K562 (cell line): Measurements from ENCODE around the gene L3MBTL3.

Source experiments
- BHLHE40 ChIP-seq: IDR thresholded peaks from 2 replicates; pipeline ENCODE4 v1.6.1; 2011; ENCODE audit warnings: low read length, improper control_type of control experiment
- CEBPB ChIP-seq: fragments of 450-650 bp; IDR thresholded peaks from 2 replicates; pipeline ENCODE4 v1.6.1; 2016; ENCODE audit warnings: missing genetic modification characterization, missing compliant biosample characterization
- CTCF ChIP-seq, 3 experiments: IDR thresholded peaks in 2 of 3; conservative IDR thresholded peaks in 1 of 3; 2 replicates each; pipeline ENCODE4 v1.5.1; 2011 to 2012; ENCODE audit warnings: low read length in 3 of 3, mild to moderate bottlenecking in 3 of 3, control low read depth in 2 of 3, improper control_type of control experiment in 1 of 3, inconsistent platforms in 1 of 3, low read depth in 1 of 3, mixed read lengths in 1 of 3, moderate library complexity in 1 of 3; ENCODE audit not compliant: insufficient read depth in 2 of 3
- GABPA ChIP-seq: fragments of 200-800 bp; sonication (Bioruptor generic); conservative IDR thresholded peaks from 2 replicates; pipeline ENCODE4 v1.6.1; 2016; ENCODE audit warnings: low read depth, missing genetic modification characterization, missing compliant biosample characterization
- MAFG ChIP-seq: fragments of 450-650 bp; conservative IDR thresholded peaks from 2 replicates; pipeline ENCODE4 v1.6.1; 2016; ENCODE audit warnings: missing genetic modification characterization, missing compliant biosample characterization
- PATZ1 ChIP-seq: fragments of 250-450 bp; sonication (Bioruptor Pico); IDR thresholded peaks from 2 replicates; pipeline ENCODE4 v1.5.0; 2020; ENCODE audit warnings: mild to moderate bottlenecking, borderline replicate concordance
- POLR2A ChIP-seq: fragments of 450-650 bp; conservative IDR thresholded peaks from 2 replicates; pipeline ENCODE4 v1.6.1; 2016
- RNF2 ChIP-seq: sonication (generic); IDR thresholded peaks from 2 replicates; pipeline ENCODE4 v1.6.1; 2016
- SETDB1 ChIP-seq: IDR thresholded peaks from one replicate; pipeline ENCODE4 v1.6.1; 2012; ENCODE audit warnings: low read length, control low read depth, inconsistent platforms
- SNAPC5 ChIP-seq: fragments of 250-450 bp; sonication (Bioruptor Pico); IDR thresholded peaks from 2 replicates; pipeline ENCODE4 v1.8.0; 2021; ENCODE audit warnings: moderate library complexity, mild to moderate bottlenecking, inconsistent platforms
- TBP ChIP-seq: optimal IDR thresholded peaks from 2 replicates; pipeline ENCODE3; 2011; ENCODE audit warnings: low read depth, low read length, improper control_type of control experiment
- ZBTB49 ChIP-seq: sonication (generic); formaldehyde crosslinking; IDR thresholded peaks from 2 replicates; pipeline ENCODE4 v1.8.0; 2022; ENCODE audit warnings: missing genetic modification reagents, mild to moderate bottlenecking, borderline replicate concordance

GRCh38 chr6:130156908-130157307 is 138.5 kb downstream of the L3MBTL3 start:
- no peak for TF ChIP-seq CTCF (IDR thresholded peaks at IDR 0.05 in 2 of 3, conservative IDR thresholded peaks at IDR 0.05 in 1 of 3; ENCODE audit: insufficient read depth in 2 of 3, low read depth in 1 of 3, low read length in 3 of 3)
- TF ChIP-seq POLR2A: no peak
- no peak for TF ChIP-seq SNAPC5 (CRISPR knock-in tag)
- no peak for TF ChIP-seq GABPA (tag)
- TF ChIP-seq PATZ1 (CRISPR knock-in tag): no peak
- no peak for TF ChIP-seq BHLHE40
- TF ChIP-seq ZBTB49 (CRISPR knock-in tag): no peak
- no peak for TF ChIP-seq MAFG (tag)
- TF ChIP-seq CEBPB (tag): no peak
- no peak for TF ChIP-seq RNF2
- TF ChIP-seq TBP: no peak
- TF ChIP-seq SETDB1: no peak
